ENCODE data around the gene PTPRQ.

PTPRQ gene

DNA sequence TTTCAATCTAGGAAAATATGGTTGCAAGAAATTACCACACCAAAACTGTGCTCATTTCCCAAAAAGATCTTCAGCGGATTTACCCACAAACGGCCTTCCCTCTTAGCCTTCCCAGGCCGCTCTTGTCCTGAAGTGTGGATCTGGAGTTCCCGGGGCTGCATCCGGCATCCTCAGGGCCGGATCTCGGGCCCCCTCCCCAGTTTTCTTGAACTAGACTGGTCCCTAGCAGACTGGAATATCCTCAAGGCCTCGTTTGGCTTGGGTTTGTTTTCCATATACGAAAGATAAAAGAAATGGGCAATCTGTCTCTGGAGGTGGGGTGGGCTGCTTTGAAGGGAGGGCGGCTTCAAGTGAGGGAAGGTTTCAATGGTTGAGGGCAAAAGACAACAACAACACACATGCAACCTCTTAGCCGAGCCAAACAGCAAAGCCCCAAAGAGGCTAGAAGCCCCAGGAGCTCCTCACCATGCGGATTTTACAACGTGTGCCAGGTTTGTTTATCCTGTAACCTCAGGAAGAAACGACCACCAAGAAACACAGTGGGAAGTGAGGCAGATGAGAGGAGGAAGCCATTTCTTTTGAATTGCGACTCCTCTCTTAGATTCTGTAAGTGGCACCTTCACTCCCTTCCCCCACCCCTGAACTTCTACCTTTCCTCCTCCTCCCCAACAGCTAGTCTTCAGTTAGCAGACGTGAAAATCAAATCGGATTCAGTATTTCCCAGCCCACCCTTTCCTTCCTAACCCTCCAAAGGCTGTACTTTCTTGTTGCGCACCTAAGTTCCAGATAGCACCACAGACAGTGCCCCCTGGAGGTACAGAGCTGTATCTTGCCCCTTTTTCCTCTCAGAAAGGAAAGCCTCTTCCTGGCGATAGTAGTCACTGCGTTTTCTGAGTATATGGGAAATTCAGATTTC is 266.0 kb downstream of the PTPRQ start:
- H3K79me2 ChIP-seq (ENCODE audit: low read length): no peaks in the 10 kb centered on the region
- no peak overlapping the region for H3K4me2 ChIP-seq (ENCODE audit: low read depth, low read length)
- no peaks in the 10 kb centered on the region for H3K9me2 ChIP-seq (replicated peaks; ENCODE audit: insufficient read depth, low read length)
- no peaks in the 10 kb centered on the region for H3K9me3 ChIP-seq (replicated peaks; ENCODE audit: insufficient read depth, low read length)
- no peak overlapping the region for H3K27ac ChIP-seq (ENCODE audit: low read length)
- no peaks in the 10 kb centered on the region for H3F3A ChIP-seq (ENCODE audit: insufficient read depth, low read length)
- no peaks in the 10 kb centered on the region for H4K20me1 ChIP-seq (ENCODE audit: insufficient read depth, low read length)
- no peaks in the 10 kb centered on the region for H3K27me3 ChIP-seq (replicated peaks; ENCODE audit: insufficient read depth, low read length)
- no peaks in the 10 kb centered on the region for H3K36me3 ChIP-seq (replicated peaks; ENCODE audit: insufficient read depth, low read length)
- TF ChIP-seq CTCF (IDR thresholded peaks at IDR 0.05; ENCODE audit: low read length) (peak; percentile 58), EZH2 (optimal IDR thresholded peaks at IDR 0.05; ENCODE audit: low read depth, low read length) (no peak), EZH2phosphoT487 (IDR thresholded peaks at IDR 0.05; ENCODE audit: low read length) (no peak)
- no peak for DNase-seq
- no peaks in the 10 kb centered on the region for H3K4me1 ChIP-seq (ENCODE audit: low read length)
- H3K4me3 ChIP-seq (ENCODE audit: low read length): no peak overlapping the region
- H3K9ac ChIP-seq (ENCODE audit: low read length): no peak overlapping the region
- no peak overlapping the region for H2AFZ ChIP-seq (ENCODE audit: low read length)

DNA sequence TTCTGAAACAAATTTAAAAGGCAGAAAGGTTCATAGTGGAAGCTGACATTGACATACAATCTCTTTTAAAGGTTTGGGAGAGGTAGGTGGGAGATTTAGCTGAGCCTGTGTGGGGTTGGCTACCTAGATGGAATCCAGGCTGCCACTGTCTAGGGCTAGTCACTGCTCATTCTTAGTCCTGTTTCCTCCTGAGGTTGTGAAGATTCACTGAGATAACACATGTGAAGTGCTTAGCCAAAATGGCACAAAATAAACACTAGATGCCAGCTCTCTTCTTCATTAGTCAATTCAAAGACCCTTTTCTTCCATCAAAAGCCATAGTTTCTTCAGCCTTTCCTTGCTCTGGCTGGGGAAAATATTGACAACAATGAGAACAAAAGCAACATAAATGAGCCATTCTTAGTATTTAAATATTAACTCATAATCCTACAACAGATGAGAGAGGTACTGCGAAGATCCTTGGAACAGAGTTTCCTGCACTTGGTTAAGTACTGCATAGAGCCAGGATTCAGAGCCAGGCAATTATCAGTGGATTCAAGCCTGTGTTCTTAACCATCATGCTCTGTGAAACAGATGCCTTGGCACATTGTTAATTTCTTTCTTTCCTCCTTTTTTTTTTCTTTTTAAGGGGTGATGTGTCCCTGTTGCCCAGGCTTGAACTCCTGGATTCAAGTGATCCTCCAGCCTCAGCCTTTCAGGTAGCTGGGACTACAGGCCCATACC is 266.9 kb downstream of the PTPRQ start:
- Histone ChIP-seq H3K4me1 (ENCODE audit: low read length) (no peaks in the 10 kb centered on the region), H3K9ac (ENCODE audit: low read length) (no peak overlapping the region), H3K27me3 (replicated peaks; ENCODE audit: insufficient read depth, low read length) (no peaks in the 10 kb centered on the region), H3K79me2 (ENCODE audit: low read length) (no peaks in the 10 kb centered on the region), H3F3A (ENCODE audit: insufficient read depth, low read length) (no peaks in the 10 kb centered on the region), H2AFZ (ENCODE audit: low read length) (no peak overlapping the region), H3K9me2 (replicated peaks; ENCODE audit: insufficient read depth, low read length) (no peaks in the 10 kb centered on the region), H3K27ac (ENCODE audit: low read length) (no peak overlapping the region), H3K4me3 (ENCODE audit: low read length) (no peak overlapping the region), H3K36me3 (replicated peaks; ENCODE audit: insufficient read depth, low read length) (no peaks in the 10 kb centered on the region), H4K20me1 (ENCODE audit: insufficient read depth, low read length) (no peaks in the 10 kb centered on the region), H3K4me2 (ENCODE audit: low read depth, low read length) (no peak overlapping the region), H3K9me3 (replicated peaks; ENCODE audit: insufficient read depth, low read length) (no peaks in the 10 kb centered on the region)
- DNase-seq: no peak
- no peak for TF ChIP-seq EZH2 (optimal IDR thresholded peaks at IDR 0.05; ENCODE audit: low read depth, low read length)
- TF ChIP-seq CTCF (IDR thresholded peaks at IDR 0.05; ENCODE audit: low read length): no peak
- no peak for TF ChIP-seq EZH2phosphoT487 (IDR thresholded peaks at IDR 0.05; ENCODE audit: low read length)

GRCh38 chr12:80711866-80712265 is 267.8 kb downstream of the PTPRQ start:
- Histone ChIP-seq H3K9ac (ENCODE audit: low read length) (no peak overlapping the region), H3K27me3 (replicated peaks; ENCODE audit: insufficient read depth, low read length) (no peaks in the 10 kb centered on the region), H3K27ac (ENCODE audit: low read length) (no peak overlapping the region)

More at GRCh38 chr12:80711866-80712265, 267.8 kb downstream of the PTPRQ start:
- Histone ChIP-seq H3K9me3 (replicated peaks; ENCODE audit: insufficient read depth, low read length) (no peaks in the 10 kb centered on the region), H3K4me2 (ENCODE audit: low read depth, low read length) (no peak overlapping the region), H4K20me1 (ENCODE audit: insufficient read depth, low read length) (no peaks in the 10 kb centered on the region), H2AFZ (ENCODE audit: low read length) (no peak overlapping the region), H3F3A (ENCODE audit: insufficient read depth, low read length) (no peaks in the 10 kb centered on the region), H3K4me1 (ENCODE audit: low read length) (no peaks in the 10 kb centered on the region), H3K36me3 (replicated peaks; ENCODE audit: insufficient read depth, low read length) (no peaks in the 10 kb centered on the region), H3K9me2 (replicated peaks; ENCODE audit: insufficient read depth, low read length) (no peaks in the 10 kb centered on the region), H3K4me3 (ENCODE audit: low read length) (no peak overlapping the region), H3K79me2 (ENCODE audit: low read length) (no peaks in the 10 kb centered on the region)
- no peak for DNase-seq
- TF ChIP-seq EZH2 (optimal IDR thresholded peaks at IDR 0.05; ENCODE audit: low read depth, low read length): no peak
- TF ChIP-seq EZH2phosphoT487 (IDR thresholded peaks at IDR 0.05; ENCODE audit: low read length): no peak
- TF ChIP-seq CTCF (IDR thresholded peaks at IDR 0.05; ENCODE audit: low read length): no peak

Data from MM.1S (cell line).